HG03097 (cell line): ENCODE results near the gene GTF3C6.
"Not testable (repeated sequence)": the region's sequence is repeated elsewhere in the genome, so short reads cannot be mapped to it uniquely, and the experiment has no call there.

ENCODE experiments used
- ATAC-seq: cut with Tn5 transposase; IDR thresholded peaks from one replicate; pipeline ENCODE4 v1.9.1; 2021; ENCODE audit not compliant: unreplicated experiment, low FRiP score

The GTF3C6 gene

GRCh38 chr6:110976575-110976974, 18.1 kb downstream of the GTF3C6 start:
- ATAC-seq: no peak

DNA sequence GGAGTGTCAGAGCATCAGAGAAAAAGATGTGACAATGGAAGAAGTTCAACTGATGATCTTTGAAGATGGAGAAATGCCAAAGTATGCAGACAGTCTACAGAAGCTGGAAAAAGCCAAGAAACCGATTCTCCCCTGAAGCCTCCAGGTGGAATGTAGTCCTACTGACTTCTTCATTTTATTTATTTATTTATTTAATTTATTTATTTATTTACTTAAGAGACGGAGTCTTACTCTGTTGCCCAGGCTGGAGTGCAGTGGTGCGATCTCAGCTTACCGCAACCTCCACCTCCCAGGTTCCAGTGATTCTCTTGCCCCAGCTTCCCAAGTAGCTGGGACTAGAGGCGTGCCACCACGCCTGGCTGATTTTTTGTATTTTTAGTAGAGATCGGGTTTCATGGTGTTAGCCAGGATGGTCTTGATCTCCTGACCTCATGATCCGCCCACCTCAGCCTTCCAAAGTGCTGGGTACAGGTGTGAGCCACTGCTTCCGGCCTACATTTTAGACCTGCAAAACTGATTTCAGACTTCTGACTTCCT, 21.1 kb downstream of the GTF3C6 start:
- no peak for ATAC-seq

DNA sequence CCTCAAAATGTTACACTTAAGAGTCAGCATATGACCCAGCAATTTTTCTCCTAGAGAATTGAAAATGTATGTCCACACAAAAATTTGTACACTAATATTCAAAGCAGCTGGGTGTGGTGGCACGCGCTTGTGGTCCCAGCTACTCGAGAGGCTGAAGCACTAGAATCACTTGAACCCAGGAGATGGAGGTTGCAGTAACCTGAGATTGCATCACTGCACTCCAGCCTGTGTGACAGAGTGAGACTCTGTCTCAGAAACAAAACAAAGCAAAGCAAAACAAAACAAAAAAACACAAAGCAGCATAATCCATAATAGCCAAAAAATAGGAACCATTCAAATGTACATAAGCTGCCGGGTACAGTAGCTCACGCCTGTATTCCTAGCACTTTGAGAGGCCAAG, 21.7 kb downstream of the GTF3C6 start:
- ATAC-seq: no peak

- no peak for ATAC-seq
These were observed 22.1 kb downstream of the GTF3C6 start for GRCh38 chr6:110980648-110981047.

DNA sequence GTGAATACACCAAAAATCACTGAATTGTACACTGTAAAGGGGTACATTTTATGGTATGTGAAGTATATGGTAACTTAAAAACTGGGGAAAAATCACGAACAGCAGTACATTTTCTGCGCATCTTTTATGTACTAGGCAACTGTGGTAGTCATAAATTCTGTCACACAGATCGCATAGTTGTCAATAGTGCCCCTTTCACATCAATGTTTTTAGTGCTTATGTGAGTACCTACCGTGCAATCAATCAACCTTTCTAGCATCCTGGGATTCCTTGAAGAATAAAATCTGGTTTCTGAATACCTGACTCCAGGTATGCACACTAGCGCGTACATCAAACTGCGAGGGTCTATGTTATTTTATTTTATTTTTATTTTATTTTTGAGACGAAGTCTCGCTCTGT, 22.7 kb downstream of the GTF3C6 start:
- no peak for ATAC-seq

DNA sequence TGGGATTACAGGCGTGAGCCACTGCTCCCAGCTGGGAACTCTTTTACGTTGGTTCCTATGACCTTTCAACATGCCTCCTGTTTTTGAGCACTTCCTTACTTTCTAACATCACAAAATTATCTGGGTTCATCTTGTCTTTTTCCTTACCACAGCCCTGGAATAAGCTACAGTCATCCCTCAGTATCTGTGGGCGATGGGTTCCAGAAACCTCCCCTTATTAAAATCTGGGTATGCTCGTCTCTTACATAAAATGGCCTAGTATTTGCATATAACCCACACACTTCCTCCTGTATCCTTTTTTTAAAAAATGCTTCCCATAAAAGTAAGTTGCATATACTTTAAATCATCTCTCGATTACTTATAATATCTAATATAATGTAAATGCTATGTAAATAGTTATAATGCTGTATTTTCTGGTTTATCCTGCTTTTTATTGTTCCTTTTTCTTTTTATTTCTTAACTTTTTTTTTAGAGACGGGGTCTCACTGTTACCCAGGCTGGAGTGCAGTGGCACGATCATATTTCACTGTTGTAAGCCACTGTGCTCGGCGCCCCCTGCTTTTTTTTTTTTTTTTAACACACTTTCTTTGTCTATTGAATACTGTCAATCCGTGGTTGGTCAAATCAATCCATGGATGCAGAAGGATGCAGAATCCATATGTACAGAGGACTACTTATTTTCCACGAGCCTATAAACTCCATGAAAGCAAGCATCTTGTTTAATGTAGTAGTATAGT, 32.5 kb downstream of the GTF3C6 start:
- no peak for ATAC-seq

DNA sequence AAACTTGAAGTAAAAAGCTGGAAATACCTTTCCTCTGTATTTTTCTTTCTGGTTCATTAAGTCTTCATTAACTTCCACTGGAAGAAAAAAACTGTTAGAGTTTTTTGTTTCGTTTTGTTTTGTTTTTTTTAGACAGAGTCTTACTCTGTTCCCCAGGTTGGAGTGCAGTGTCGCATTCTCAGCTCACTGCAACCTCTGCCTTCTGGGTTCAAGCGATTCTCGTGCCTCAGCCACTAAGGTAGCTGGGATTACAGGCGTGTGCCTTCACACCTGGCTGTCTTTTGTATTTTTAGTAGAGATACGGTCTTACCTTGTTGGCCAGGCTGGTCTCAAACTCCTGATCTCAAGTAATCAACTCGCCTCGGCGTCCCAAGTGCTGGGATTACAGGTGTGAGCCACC, 38.2 kb downstream of the GTF3C6 start:
- ATAC-seq: no peak

GRCh38 chr6:110999634-111000270, 41.2 kb downstream of the GTF3C6 start:
- ATAC-seq: no peak

DNA sequence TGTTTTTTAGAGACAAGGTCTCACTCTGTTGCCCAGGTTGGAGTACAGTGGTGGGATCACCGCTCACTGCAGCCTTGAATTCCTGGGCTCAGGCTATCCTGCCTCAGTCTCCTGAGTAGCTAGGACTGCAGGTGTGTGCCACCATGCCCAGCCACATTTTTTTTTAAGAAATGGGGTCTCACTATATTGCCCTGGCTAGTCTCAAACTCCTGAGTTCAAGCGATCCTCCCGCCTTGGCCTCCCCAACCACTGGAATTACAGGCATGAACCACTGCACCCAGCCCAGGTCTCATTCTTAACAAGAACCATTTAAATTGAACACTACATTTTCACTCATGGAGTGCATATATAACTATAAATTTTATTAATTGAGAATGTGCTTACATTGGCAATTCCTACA, 43.8 kb downstream of the GTF3C6 start:
- no peak for ATAC-seq

DNA sequence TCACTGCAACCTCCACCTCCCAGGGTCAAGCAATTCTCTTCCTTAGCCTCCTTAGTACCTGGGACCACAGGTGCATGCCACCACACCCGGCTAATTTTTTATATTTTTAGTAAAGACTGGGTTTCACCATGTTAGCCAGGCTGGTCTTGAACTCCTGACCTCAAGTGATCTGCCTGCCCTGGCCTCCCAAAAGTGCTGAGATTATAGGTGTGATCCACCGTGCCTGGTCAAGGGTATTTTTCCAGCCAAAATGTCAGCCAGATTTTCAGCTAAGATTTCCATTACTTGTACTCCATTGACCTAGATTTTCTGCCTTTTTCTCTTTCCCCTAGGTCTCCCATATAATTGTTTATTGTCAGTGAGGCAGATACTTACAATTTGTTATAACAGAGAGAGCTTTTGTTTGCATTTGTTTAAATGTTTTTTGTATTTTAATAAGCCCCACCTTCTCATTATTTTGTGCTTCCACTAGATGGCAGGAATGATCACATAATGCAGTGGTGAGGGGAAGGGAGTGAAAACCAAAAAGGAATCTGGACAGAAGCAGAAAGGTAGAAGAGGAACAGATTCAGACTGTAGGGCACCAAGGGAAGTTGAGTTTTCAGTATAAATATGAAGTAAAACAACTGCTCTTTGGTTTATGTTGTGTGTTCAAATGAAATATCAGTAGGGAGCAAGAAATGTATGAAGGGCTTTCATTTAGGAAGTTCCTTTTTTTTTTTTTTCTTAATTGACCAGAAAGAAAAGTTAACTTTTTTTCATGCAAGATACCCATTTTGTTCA, 53.0 kb downstream of the GTF3C6 start:
- ATAC-seq: no peak

GRCh38 chr6:111012143-111012452, 53.6 kb downstream of the GTF3C6 start:
- no peak for ATAC-seq

DNA sequence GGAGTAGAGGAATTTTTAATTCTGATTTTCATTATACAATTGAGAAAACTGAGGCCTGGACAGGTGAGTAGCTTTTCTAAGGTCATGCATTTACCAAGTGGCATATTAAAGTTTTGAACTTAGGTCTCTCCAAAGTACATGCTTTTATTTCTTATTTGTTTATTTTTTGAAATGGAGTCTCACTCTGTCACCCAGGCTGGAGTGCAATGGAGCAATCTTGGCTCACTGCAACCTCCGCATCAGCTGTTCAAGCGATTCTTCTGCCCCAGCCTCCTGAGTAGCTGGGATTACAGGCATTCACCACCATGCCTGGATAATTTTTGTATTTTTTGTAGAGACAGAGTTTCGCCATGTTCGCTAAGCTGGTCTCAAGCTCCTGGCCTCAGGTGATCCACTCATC, 54.0 kb downstream of the GTF3C6 start:
- ATAC-seq: not testable (repeated sequence)

DNA sequence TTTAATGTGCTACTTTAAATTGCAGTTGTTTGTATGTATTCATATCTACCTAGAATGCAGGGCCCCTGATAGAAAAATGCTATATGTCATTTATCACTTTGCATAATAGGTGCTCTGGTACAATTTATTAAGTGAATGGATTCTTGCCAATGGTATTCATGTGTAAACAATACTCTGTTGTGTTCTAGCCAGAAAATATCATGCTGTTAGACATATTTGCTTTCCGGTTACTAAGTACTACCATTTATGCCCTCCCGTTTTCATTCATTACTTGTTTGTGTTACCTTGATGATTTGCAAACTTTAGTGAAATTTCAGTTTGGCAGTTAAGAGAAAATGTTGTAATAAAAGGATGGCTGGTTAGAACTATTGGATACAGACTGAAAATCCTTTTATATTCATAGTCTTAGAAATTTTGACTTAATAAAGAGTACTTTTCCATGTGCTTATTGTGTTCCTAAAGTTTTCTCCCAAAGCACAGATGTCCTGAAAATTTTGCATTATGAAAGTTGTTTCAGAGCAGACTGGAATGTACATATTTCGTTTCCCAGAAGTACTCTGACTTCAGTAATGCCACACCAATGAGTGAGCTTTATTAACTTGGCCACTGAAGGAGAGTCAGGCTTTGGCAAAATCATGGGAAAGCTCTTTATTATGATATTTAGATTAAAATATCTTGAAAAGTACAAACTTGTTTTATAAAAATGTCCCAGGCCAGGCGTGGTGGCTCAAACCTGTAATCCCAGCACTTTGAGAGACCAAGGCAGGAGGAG, 54.8 kb downstream of the GTF3C6 start:
- ATAC-seq: no peak

DNA sequence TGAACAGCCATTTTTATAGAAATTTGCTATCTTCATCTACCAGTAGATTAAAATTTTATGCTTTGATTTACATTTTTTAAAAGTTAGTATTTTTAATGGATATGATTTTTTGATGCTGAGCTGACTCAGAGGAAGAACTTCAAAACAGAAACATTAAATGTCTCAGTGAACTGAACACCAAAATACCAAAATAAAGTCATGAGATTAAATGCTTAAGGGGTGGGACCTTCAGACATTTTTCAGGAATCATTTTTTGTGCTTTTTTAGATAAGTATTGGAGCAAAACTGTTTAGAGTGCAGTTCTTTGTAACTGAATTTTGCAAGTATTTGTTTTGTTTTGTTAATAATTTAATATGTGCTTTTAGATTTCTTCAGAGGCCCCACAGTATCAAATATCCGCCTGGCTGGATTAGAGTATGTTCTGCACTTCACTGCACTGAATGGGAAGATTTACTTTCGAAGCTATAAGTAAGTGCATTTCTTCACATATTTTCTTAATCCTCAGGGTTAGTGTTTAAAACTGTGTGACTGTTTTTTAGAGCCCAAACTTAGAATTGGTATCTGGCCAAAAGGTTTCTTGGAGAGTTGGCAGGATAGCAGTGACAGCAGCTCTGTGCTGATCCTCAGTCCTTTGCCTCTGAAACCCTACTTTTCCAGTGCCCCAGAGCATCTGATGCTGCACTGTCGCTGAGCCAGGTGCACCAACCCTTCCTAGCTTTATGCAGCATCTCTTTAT, 57.1 kb downstream of the GTF3C6 start:
- no peak for ATAC-seq

DNA sequence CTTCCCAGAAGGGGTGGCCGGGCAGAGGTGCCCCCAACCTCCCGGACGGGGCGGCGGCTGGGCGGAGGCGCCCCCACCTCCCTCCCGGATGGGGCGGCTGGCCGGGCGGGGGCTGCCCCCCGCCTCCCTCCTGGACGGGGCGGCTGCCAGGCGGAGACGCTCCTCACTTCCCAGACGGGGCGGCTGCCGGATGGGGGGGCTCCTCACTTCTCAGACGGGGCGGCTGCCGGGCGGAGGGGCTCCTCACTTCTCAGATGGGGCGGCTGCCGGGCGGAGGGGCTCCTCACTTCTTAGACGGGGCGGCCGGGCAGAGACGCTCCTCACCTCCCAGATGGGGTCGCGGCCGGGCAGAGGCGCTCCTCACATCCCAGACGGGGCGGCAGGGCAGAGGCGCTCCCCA, 58.7 kb downstream of the GTF3C6 start:
- not testable (repeated sequence) for ATAC-seq
